Mammary epithelial cell (primary cell): ENCODE results near the gene B3GALT5.

Source experiments
- CTCF ChIP-seq, 2 donors: IDR thresholded peaks in 1 of 2; conservative IDR thresholded peaks in 1 of 2; 2 replicates each; pipeline ENCODE4 v1.5.1; 2011 to 2012; ENCODE audit warnings: inconsistent platforms in 2 of 2, low read length in 2 of 2, mild to moderate bottlenecking in 2 of 2, control low read depth in 1 of 2, low read depth in 1 of 2; ENCODE audit not compliant: insufficient read depth in 1 of 2; ENCODE audit errors: extremely low read depth in 1 of 2
- EZH2 ChIP-seq: IDR thresholded peaks from 2 replicates; pipeline ENCODE4 v1.6.1; 2012; ENCODE audit warnings: low read length, inconsistent platforms, borderline replicate concordance

- TF ChIP-seq EZH2, result no peak
- TF ChIP-seq CTCF (conservative IDR thresholded peaks at IDR 0.05 in 1 of 2, IDR thresholded peaks at IDR 0.05 in 1 of 2; ENCODE audit: extremely low read depth in 1 of 2, insufficient read depth in 1 of 2, low read depth in 1 of 2, low read length in 2 of 2), result no peak
These were observed 1.1 kb upstream of the B3GALT5 start for GRCh38 chr21:39611551-39612190.
